Measurements from ENCODE around the gene INPP4A. TPM values are rescaled to one million over a fixed set of nuclear protein-coding genes. Genes with fewer than 3 reads are reported as not detected.

The INPP4A gene
- total RNA-seq, 2 donors from 2014 or later = 10.9 to 12.2 TPM

GRCh38 chr2:98498703-98499440 lies 54.2 kb downstream of the INPP4A start:
- TF ChIP-seq POLR2A (IDR thresholded peaks at IDR 0.05) (no peak), CTCF (IDR thresholded peaks at IDR 0.05) (no peak)
- intact Hi-C loops (cut with DNase I) = no loop called here
- no peaks in the 10 kb centered on the region for H3K9me3 ChIP-seq
- DNase-seq = no peak
- no peak overlapping the region for H3K4me3 ChIP-seq
- no peak for ATAC-seq
- peaks cover under 1% of the 10 kb centered on the region for H3K4me1 ChIP-seq
- no peaks in the 10 kb centered on the region for H3K36me3 ChIP-seq (replicated peaks in 1 of 2; ENCODE audit: insufficient read depth in 1 of 2, low read depth in 2 of 2)
- H3K27me3 ChIP-seq = no peaks in the 10 kb centered on the region
- 87 to 96% methylated on average over 4 of the region's 4 CpGs for WGBS, 2 donors
- H3K27ac ChIP-seq = no peak overlapping the region

DNA sequence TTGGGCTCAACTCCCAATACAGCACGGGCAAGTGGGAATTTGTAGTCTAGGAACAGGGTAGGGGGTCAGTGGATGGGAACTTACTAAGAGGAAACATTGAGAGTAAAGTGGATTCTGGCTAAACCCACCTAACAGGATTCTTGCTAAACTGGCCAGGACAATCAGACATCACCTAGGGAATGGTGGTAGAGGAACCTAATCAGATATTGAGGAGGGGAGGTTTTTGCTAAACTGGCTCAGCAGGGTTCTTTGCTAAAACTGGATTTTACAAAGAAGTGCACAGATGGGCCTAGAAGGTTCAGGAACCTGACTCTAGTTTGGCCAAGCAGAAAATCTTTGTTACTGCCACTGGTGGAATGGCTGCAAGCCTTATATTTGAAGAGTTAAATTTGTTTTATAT lies 55.9 kb downstream of the INPP4A start:
- intact Hi-C loops (cut with DNase I) = no loop called here
- ATAC-seq (no peak), DNase-seq (no peak)
- 94 to 100% methylated on average over 1 of the region's 1 CpG for WGBS, 2 donors
- H3K4me1 ChIP-seq = peaks cover 15% of the 10 kb centered on the region
- H3K36me3 ChIP-seq (replicated peaks in 1 of 2; ENCODE audit: insufficient read depth in 1 of 2, low read depth in 2 of 2) = no peaks in the 10 kb centered on the region
- H3K9me3 ChIP-seq = no peaks in the 10 kb centered on the region
- H3K27ac ChIP-seq = no peak overlapping the region
- TF ChIP-seq POLR2A (IDR thresholded peaks at IDR 0.05) (no peak), CTCF (IDR thresholded peaks at IDR 0.05) (no peak)
- no peaks in the 10 kb centered on the region for H3K27me3 ChIP-seq
- no peak overlapping the region for H3K4me3 ChIP-seq

- no peaks in the 10 kb centered on the region for H3K9me3 ChIP-seq
- TF ChIP-seq CTCF (IDR thresholded peaks at IDR 0.05) (no peak), POLR2A (IDR thresholded peaks at IDR 0.05) (no peak)
- no peak overlapping the region for H3K4me3 ChIP-seq
- DNase-seq (no peak), ATAC-seq (no peak)
- peaks cover 15% of the 10 kb centered on the region for H3K4me1 ChIP-seq
- no peaks in the 10 kb centered on the region for H3K36me3 ChIP-seq (replicated peaks in 1 of 2; ENCODE audit: insufficient read depth in 1 of 2, low read depth in 2 of 2)
- 86 to 94% methylated on average over 4 of the region's 4 CpGs for WGBS, 2 donors
- no peak overlapping the region for H3K27ac ChIP-seq
- intact Hi-C loops (cut with DNase I) = no loop called here
- H3K27me3 ChIP-seq = no peaks in the 10 kb centered on the region
Observed at GRCh38 chr2:98501223-98501622, 56.6 kb downstream of the INPP4A start.

GRCh38 chr2:98501876-98502275 lies 57.2 kb downstream of the INPP4A start:
- Histone ChIP-seq H3K4me1 (peaks cover 15% of the 10 kb centered on the region), H3K27ac (no peak overlapping the region)

More at GRCh38 chr2:98501876-98502275, 57.2 kb downstream of the INPP4A start:
- TF ChIP-seq POLR2A (IDR thresholded peaks at IDR 0.05) = no peak
- TF ChIP-seq CTCF (IDR thresholded peaks at IDR 0.05) = no peak
- DNase-seq (no peak), ATAC-seq (no peak)
- WGBS, 2 donors = 90 to 93% methylated on average over 2 to 3 of the region's 3 CpGs
- Histone ChIP-seq H3K9me3 (no peaks in the 10 kb centered on the region), H3K27me3 (no peaks in the 10 kb centered on the region), H3K36me3 (replicated peaks in 1 of 2; ENCODE audit: insufficient read depth in 1 of 2, low read depth in 2 of 2) (no peaks in the 10 kb centered on the region), H3K4me3 (no peak overlapping the region)
- intact Hi-C loops (cut with DNase I) = no loop called here
